Liver (tissue), 3 donors: ENCODE measurements around the gene PRPSAP1.

Experiments used
- ATF3 ChIP-seq: IDR thresholded peaks from 2 replicates; pipeline ENCODE4 v1.6.1; 2016; ENCODE audit warnings: antibody characterized with exemption
- CTCF ChIP-seq: fragments of 150-350 bp; IDR thresholded peaks from 2 replicates; pipeline ENCODE4 v1.5.1; 2017; ENCODE audit warnings: improper control_type of control experiment, low read depth, low read length; ENCODE audit not compliant: missing input control
- GABPA ChIP-seq, 2 donors: IDR thresholded peaks in 1 of 2; conservative IDR thresholded peaks in 1 of 2; 2 replicates each; pipeline ENCODE4 v1.6.1; 2016; ENCODE audit warnings: antibody characterized with exemption in 2 of 2, mild to moderate bottlenecking in 1 of 2, moderate library complexity in 1 of 2
- HNF4A ChIP-seq, 2 donors: conservative IDR thresholded peaks; 2 replicates each; pipeline ENCODE4 v1.6.1; 2016; ENCODE audit warnings: antibody characterized with exemption in 2 of 2, mild to moderate bottlenecking in 2 of 2
- MAX ChIP-seq: IDR thresholded peaks from 2 replicates; pipeline ENCODE4 v1.6.1; 2016; ENCODE audit warnings: antibody characterized with exemption
- RAD21 ChIP-seq, 2 donors: IDR thresholded peaks; 2 replicates each; pipeline ENCODE4 v1.6.1; 2016; ENCODE audit warnings: antibody characterized with exemption in 2 of 2, mild to moderate bottlenecking in 2 of 2
- REST ChIP-seq: IDR thresholded peaks from 2 replicates; pipeline ENCODE4 v1.6.1; 2016; ENCODE audit warnings: antibody characterized with exemption, mild to moderate bottlenecking
- RXRA ChIP-seq, 2 donors: IDR thresholded peaks; 2 replicates each; pipeline ENCODE4 v1.6.1; 2017 to 2018; ENCODE audit warnings: antibody characterized with exemption in 2 of 2, mild to moderate bottlenecking in 1 of 2
- SP1 ChIP-seq: IDR thresholded peaks from 2 replicates; pipeline ENCODE4 v1.6.1; 2018; ENCODE audit warnings: antibody characterized with exemption, mild to moderate bottlenecking
- TAF1 ChIP-seq: conservative IDR thresholded peaks from 2 replicates; pipeline ENCODE4 v1.6.1; 2016; ENCODE audit warnings: antibody characterized with exemption, mild to moderate bottlenecking
- YY1 ChIP-seq: IDR thresholded peaks from 2 replicates; pipeline ENCODE4 v1.6.1; 2016; ENCODE audit warnings: antibody characterized with exemption, mild to moderate bottlenecking
- ZBTB33 ChIP-seq: IDR thresholded peaks from 2 replicates; pipeline ENCODE4 v1.6.1; 2016; ENCODE audit warnings: antibody characterized with exemption
- donor health status: healthy.
- donor health status: healthy.

GRCh38 chr17:76370261-76370993 lies 16.7 kb upstream of the PRPSAP1 start:
- TF ChIP-seq TAF1 (no peak), CTCF (peak; percentile 18), SP1 (no peak), RXRA (IDR thresholded peaks at IDR 0.05) (no peak), GABPA (IDR thresholded peaks at IDR 0.05 in 1 of 2, conservative IDR thresholded peaks at IDR 0.05 in 1 of 2) (no peak), YY1 (peak; percentile 10), REST (no peak), RAD21 (IDR thresholded peaks at IDR 0.05) (peak in 1 of 2 donors; percentile 51), ZBTB33 (no peak), MAX (no peak), ATF3 (no peak), HNF4A (conservative IDR thresholded peaks at IDR 0.05) (no peak)
